NCI-H1694 treated with DMSO at 0.1 percent for 48 hours (cell line): Measurements from ENCODE around the gene STAC3.

Experiments
- DNase-seq: peaks from one replicate; lab custom pipeline; 2025; lab: John Stamatoyannopoulos, UW

STAC3 gene

DNA sequence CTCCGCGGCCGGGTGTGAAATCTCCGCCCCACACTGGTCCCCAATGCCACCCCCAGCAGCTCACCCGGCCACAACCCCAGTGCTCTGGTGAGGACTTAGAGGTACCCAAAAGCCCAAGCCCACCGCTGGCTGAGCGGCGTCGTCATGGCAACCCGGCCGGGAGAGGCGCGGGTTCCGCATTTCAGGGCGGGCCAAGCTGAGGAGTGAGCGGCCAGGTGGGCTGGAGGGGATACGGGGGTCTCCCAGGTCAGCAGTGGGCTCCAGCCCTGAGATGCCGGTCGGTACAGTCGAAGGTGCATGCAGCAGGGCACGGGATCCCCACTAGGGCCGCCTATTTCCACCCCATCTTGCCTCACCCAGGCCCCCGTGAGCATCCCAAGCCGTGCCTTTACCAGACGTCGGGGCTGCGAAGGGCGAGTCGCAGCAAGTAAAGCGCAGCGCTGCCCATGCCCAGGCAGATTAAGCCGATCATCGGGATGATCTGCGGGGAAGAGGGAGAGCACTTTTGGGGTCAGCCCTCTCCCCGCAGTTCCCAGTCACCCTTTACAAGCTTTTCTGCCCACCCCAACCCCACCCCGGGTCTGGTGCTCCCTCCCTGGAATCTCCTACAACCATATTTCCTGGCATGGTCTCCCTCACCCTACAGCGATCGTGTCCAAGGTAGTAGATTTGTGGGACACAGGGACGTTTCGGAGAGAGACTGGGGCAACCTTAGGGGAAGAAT lies 14.6 kb downstream of the STAC3 start:
- DNase-seq = no peak

DNA sequence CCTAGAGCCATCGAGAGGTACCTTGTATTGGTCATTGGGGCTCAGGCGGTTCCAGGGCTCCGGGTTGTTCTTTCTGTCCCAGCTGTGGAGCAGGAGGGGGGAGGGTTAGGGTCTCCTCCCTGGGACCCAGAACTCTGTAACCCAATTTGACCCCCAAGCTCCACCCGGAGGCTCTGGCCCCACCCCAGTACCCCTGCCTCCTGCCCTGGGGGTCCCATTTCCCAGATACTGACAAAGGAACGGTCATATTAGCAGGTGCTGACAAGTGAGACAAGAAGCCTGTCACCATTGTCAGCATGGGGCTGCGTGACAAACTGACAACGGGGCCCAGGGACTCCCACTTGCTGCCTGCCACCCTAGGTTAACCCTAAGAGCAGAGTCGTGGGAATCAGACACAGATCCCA lies 15.3 kb downstream of the STAC3 start:
- no peak for DNase-seq

DNA sequence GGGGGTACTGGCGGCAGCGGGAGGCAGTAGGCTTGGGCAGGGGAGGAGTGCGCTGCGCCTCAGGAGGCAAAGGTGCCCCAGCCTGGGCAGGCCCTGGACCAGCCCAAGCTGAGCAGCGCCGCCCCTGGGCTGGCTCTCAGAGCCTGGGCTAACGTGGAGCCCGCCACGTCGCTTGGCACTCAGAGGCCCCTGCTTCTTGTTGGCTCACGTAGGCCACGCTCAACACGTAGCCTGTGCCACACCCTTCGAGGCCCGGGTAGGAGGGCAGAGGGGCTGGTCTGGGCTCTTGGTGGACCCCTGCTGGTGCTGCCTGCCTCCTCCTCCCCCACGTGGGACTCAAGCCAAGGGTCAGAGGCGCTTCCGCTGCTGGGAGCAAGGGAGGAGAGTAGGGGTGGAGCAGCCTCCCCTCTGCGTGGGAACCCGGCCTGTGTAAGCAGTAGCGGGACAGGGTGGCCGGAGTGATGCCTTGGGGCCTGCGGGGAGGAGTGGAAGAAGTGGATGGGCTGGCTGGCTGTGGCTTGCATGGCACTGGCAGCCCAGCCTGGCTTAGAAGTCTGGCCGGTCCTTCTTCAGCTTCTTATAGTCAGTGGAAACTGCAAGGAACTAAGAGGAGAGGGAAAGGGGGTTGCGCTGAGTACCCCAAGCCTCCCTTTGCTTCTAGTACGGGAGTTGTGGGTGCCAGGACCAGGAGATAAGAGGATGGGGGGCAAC lies 15.8 kb downstream of the STAC3 start:
- no peak for DNase-seq

DNA sequence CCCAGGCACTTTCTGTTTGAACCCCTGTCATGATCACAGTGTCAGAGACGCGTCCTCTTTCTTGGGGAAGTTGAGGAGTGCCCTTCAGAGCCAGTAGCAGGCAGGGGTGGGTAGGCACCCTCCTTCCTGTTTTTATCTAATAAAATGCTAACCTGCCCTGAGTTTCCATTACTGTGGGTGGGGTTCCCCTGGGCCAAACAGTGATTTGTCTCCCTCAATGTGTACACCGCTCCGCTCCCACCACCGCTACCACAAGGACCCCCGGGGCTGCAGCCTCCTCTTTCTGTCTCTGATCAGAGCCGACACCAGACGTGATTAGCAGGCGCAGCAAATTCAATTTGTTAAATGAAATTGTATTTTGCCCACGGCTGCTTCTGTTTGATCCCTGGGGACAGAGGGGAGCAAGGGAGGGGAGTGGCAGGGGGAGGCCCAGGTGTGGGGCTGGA lies 16.4 kb downstream of the STAC3 start:
- no peak for DNase-seq

GRCh38 chr12:57234233-57234570 lies 16.8 kb downstream of the STAC3 start:
- no peak for DNase-seq

DNA sequence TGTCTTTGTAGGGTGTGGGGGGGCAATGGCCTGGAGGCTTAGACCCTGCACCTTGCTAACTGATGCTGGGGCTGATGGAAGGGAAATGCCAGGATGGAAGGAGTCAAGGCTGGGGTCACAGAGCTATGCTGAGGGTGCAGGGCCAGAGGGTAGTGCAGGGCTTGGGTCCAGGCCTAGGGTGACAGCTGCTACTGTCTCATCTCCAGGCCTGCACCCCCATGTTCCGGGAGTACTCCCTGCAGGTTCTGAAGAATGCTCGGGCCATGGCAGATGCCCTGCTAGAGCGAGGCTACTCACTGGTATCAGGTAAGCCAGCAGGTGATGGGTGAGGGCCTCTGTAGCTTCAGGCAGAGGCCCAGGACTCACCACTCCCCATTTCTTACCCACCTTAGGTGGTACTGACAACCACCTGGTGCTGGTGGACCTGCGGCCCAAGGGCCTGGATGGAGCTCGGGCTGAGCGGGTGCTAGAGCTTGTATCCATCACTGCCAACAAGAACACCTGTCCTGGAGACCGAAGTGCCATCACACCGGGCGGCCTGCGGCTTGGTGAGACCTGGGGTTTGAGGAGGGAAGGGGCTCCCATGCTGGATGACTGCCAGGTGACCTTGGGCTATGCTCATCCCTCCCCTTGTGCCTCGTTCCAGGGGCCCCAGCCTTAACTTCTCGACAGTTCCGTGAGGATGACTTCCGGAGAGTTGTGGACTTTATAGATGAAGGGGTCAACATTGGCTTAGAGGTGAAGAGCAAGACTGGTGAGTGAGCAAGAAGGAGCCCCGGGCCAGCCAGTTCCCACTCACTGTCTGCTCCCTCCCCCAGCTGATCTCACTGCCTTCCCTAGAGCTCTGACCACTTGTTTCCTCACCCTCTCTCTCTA lies 17.4 kb downstream of the STAC3 start:
- DNase-seq = no peak

DNA sequence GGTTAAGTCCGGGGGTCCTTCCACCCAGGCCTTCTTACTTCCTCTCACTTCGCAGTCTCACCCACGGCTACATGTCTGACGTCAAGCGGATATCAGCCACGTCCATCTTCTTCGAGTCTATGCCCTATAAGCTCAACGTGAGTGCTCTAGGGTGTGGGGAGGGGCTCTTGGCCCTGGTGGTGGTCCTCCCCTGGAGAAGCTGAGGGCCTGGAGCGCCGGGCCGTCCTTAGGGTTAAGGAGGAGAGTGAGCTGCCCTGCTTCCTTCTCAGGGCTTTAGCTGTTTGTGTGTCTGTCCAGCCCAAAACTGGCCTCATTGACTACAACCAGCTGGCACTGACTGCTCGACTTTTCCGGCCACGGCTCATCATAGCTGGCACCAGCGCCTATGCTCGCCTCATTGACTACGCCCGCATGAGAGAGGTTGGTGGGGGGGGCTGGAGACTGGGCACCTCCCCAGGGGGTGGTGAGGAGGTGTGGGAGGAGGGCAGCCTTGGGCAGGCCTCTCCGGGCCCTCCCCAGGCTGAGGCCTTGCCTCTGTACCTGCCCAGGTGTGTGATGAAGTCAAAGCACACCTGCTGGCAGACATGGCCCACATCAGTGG lies 18.7 kb downstream of the STAC3 start:
- no peak for DNase-seq

DNA sequence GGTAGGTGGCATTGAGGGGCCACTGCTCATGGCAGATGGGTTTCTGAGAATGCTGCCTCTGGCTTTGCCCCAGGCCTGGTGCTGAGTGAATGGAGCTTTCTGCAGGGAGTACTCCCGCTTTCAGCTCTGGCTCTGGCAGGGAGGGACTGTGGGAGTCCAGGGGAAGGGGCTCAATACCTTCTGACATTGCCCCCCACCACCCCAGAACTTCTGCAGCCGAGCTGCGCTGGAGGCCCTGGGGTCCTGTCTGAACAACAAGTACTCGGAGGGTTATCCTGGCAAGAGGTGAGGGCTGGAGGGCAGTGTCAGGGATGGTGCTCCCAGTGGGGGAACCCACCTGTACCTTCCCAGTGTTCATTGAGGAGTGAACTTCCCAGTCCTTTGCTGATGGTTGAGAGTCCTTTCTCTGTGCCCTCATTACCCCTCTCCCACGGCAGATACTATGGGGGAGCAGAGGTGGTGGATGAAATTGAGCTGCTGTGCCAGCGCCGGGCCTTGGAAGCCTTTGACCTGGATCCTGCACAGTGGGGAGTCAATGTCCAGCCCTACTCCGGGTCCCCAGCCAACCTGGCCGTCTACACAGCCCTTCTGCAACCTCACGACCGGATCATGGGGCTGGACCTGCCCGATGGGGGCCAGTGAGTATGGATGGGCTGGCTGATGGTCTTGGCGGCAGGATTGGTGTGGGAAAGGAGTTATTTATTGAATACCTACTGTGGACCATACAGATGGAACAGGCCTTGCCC lies 19.5 kb downstream of the STAC3 start:
- DNase-seq = no peak

DNA sequence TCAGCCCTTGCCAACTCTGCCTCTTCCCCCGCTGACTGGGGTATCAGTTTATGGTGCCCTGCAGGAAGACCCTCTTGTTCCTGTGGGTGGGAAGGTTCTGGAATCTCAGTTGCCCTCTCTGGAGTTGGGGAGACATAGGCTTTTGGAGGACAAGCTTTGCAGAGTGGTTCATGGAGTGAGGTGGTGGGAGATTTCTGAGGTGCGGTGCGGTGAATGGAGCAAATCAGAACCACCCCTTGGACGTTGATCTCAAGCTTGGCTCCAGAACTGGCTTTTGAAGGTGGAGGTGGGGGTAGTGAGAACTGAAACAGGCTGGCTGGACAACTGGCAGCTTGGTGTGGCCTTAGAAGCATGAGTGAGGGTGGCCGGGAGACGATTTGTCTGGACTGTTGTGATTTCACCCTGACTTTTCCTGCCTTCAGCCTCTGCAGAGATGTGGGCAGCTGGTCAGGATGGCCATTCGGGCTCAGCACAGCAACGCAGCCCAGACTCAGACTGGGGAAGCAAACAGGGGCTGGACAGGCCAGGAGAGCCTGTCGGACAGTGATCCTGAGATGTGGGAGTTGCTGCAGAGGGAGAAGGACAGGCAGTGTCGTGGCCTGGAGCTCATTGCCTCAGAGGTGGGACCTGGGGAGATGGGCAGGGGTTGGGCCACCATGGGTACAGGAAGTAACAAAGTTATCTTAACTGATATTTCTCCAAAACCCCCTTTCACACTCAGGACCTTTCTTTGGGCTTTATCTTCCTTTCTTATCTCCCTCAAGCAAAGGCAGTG lies 20.4 kb downstream of the STAC3 start:
- DNase-seq = no peak

GRCh38 chr12:57229634-57230380 lies 21.2 kb downstream of the STAC3 start, which contains the start of gene SHMT2:
TSS of gene SHMT2 (plus strand) at chr12:57229711. CDS start at chr12:57229779, 68 bp downstream.
- DNase-seq = peak; percentile 94

DNA sequence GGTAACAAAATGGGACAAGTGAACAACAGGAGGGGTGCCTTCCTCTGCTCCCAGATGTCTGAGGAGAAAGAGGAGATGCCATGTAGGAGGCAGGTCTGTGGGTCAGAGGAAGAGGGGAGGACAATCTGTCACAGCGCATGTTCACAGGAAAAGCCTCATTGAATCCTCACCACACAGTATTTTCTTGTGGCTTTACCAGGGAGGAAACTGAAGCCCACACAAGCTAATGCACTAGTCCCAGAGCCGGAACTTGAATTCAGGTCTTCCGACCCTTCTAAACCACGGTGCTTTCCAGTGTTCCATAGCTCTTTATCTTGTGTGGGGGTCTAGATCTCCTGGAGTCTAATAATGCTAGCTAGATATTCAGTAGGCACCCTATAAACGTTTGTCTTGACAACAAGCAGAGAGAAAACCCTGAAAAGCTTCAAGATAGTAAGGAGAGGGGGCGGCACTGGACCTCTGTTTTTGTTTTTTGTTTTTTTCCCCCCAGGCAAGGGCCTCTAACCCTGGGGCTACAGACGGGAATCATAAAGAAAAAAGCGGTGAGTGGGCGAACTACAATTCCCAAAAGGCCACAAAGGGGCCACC lies 21.8 kb downstream of the STAC3 start:
- no peak for DNase-seq

GRCh38 chr12:57227315-57228115 lies 23.5 kb downstream of the STAC3 start:
- DNase-seq = no peak

GRCh38 chr12:57226588-57227314 lies 24.2 kb downstream of the STAC3 start:
- no peak for DNase-seq

- no peak for DNase-seq
These were observed 25.2 kb downstream of the STAC3 start for GRCh38 chr12:57225680-57226210.

DNA sequence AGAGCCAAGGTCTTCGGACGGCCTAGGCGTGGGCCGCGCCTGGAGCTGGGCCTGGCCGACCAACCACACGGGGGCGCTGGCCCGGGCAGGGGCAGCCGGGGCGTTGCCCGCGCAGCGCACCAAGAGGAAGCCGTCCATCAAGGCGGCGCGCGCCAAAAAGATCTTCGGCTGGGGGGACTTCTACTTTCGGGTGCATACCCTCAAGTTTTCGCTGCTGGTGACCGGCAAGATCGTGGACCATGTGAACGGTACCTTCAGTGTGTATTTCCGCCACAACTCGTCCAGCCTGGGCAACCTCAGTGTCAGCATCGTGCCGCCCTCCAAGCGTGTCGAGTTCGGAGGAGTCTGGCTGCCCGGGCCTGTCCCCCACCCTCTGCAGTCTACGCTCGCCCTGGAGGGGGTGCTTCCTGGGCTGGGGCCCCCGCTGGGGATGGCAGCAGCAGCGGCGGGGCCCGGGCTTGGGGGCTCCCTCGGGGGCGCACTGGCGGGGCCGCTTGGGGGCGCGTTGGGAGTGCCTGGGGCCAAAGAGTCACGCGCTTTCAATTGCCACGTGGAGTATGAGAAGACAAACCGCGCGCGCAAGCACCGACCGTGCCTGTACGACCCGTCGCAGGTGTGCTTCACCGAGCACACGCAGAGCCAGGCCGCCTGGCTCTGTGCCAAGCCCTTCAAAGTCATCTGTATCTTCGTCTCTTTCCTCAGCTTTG lies 25.9 kb downstream of the STAC3 start:
- DNase-seq = no peak

- no peak for DNase-seq
These were observed 26.6 kb downstream of the STAC3 start for GRCh38 chr12:57224278-57224972.
